Ureter (tissue), 1 donor: Measurements from ENCODE around the gene TUBB6. TPM values are rescaled to one million over a fixed set of nuclear protein-coding genes. Genes with fewer than 3 reads are reported as not detected.

Experiments
- DNase-seq: peaks from one replicate; pipeline ENCODE4 v3.0.0-alpha.2; 2020; ENCODE audit warnings: low spot score
- total RNA-seq: library from RNA; stranded (reverse); gene quantifications from one replicate; pipeline ENCODE4 v1.2.4, GENCODE V29; 2023
- donor health status: DM: yes; HTN: yes; CAD: no.

TUBB6 gene
- total RNA-seq, 1 donor from 2014 or later: 101 TPM

- DNase-seq: no peak
Measured at GRCh38 chr18:12338382-12338781, 30.3 kb downstream of the TUBB6 start.

- DNase-seq: no peak
Measured at GRCh38 chr18:12340945-12341660, 33.1 kb downstream of the TUBB6 start.

- DNase-seq: no peak
Measured at GRCh38 chr18:12342661-12343060, 34.6 kb downstream of the TUBB6 start.

GRCh38 chr18:12345491-12346239, 37.6 kb downstream of the TUBB6 start:
- no peak for DNase-seq

GRCh38 chr18:12346240-12346565, 38.2 kb downstream of the TUBB6 start:
- no peak for DNase-seq

GRCh38 chr18:12347895-12348294, 39.9 kb downstream of the TUBB6 start:
- DNase-seq: no peak

- DNase-seq: no peak
Measured at GRCh38 chr18:12352188-12352587, 44.1 kb downstream of the TUBB6 start.

- no peak for DNase-seq
Measured at GRCh38 chr18:12359515-12359927, 51.5 kb downstream of the TUBB6 start.

- DNase-seq: no peak
Measured at GRCh38 chr18:12361770-12362378, 53.8 kb downstream of the TUBB6 start.

- DNase-seq: no peak
Measured at GRCh38 chr18:12362473-12363174, 54.6 kb downstream of the TUBB6 start.

GRCh38 chr18:12366379-12366778, 58.3 kb downstream of the TUBB6 start:
- DNase-seq: no peak

GRCh38 chr18:12366784-12367183, 58.7 kb downstream of the TUBB6 start:
- no peak for DNase-seq

- DNase-seq: no peak
Measured at GRCh38 chr18:12369211-12369610, 61.2 kb downstream of the TUBB6 start.

- DNase-seq: no peak
Measured at GRCh38 chr18:12371590-12371989, 63.5 kb downstream of the TUBB6 start.

GRCh38 chr18:12372406-12372805, 64.4 kb downstream of the TUBB6 start:
- DNase-seq: no peak

GRCh38 chr18:12373116-12373770, 65.2 kb downstream of the TUBB6 start:
- no peak for DNase-seq

- no peak for DNase-seq
Measured at GRCh38 chr18:12373771-12374116, 65.7 kb downstream of the TUBB6 start.

GRCh38 chr18:12374401-12374800, 66.4 kb downstream of the TUBB6 start:
- DNase-seq: no peak
